Hematopoietic multipotent progenitor cell treated with erythropoietin and hydrocortisone succinate and interleukin-3 and kit ligand, for 4 days (in vitro differentiated cells): ENCODE measurements around the gene ATRN.
A peak's percentile ranks its signal among the peaks of the same experiment; 100 is the strongest.

Experiments
- DNase-seq: peaks from one replicate; pipeline ENCODE4 v3.0.0-alpha.2; 2015

The ATRN gene

DNA sequence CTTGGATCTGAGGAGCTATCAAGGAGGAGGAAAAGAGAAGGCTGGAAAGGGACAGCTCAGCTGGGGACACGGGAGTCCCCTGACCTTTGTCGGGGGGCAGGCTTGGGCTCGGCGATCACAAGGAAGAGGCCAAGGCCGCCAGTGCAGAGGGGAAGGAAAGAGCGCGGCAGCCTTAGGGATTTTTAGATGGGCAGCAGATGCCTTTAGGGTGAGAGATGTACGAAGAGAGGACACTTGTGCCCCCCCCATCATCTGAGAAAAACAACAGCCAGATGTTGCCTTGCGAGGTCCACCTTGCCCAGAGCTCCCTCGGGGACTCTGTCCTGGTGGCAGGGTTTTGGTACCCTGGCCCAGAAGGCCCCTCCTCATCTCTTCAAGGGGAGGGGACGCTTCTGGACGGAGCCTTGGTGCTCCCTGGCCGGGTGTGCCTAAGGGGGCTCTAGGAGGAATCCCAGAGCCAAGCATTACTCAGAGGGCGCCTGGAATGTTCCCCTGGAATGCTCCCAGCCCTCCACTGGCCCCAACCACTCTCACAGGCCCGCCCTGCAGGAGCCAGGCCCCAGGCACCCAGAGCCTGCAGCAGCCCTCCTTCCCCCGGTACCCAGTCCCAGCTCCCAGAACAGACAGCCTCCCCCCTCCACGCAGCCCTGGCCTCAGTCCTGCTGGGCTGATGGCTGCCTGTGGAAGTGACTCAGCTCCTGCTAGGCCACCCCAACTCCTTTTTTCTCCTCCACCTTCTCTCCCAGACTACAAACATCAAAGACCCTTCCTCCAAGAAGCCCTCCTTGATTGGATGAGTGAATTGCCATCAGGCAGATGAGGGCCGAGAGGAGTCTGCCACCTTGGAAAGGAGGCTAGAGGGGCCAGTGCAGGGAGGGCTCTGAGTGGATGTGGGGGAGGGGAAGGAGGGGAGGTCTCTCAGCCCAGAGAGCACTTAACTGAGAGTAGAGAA, 209.2 kb downstream of the ATRN start:
- no peak for DNase-seq

DNA sequence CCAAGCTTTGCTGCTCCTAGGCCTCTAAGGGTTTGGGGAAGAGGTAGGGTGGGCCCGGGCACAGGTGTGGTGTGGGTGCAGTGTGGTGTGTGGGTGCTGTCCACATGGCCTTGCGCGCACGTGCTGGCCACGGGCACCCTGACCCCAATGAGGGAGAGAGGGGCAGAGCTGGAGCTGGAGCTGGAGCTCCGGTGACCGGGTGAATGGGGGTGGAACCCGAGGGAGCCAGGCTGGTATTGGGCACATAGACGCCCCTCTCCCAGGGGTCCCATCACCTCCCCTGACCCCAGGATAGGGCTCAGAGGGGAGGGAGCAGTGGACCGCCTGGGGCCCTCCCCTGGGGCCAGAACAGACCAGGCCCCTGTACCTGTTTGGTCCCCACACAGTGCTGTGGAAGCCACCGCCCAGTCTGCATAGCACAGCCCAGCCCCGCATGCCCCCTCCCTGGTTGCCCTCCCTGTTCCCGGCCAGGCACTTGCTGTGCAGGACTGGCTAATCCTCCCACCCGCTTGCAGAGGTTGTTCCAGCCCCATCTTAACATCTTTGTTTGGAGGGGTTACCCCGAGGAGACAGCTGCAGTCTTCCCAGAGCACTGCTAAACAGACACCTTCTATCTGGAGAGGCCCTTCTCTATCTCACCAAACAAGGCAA, 210.0 kb downstream of the ATRN start:
- DNase-seq, result no peak

DNA sequence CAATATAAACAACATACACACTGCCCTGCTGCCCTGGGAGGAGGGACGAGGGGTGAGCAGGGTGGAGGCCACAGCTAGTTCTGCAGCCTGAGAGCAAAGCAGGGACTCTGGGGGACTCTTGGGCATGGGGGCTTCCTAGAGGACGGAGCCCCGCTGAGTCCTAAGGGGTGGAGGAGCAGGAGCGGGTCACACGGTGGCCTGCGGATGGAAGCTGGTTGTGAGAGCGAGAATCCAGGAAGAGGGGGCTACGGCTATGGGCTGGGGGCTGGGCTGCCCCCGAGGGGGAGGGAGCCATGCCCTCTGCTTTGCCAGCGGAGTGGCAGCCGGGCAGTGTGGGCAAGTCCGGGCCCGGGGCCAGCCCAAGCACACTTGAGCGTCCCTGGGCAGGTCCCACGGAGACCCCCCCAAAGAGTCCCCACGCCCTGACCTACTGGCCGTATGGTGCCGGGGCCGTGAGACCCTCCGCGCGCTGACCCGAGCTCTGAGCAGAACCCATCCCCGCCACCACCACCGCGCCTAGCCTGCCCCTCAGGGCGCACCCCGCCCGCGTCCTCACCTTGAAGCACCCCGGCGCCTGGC, 210.6 kb downstream of the ATRN start:
- DNase-seq, result no peak

DNA sequence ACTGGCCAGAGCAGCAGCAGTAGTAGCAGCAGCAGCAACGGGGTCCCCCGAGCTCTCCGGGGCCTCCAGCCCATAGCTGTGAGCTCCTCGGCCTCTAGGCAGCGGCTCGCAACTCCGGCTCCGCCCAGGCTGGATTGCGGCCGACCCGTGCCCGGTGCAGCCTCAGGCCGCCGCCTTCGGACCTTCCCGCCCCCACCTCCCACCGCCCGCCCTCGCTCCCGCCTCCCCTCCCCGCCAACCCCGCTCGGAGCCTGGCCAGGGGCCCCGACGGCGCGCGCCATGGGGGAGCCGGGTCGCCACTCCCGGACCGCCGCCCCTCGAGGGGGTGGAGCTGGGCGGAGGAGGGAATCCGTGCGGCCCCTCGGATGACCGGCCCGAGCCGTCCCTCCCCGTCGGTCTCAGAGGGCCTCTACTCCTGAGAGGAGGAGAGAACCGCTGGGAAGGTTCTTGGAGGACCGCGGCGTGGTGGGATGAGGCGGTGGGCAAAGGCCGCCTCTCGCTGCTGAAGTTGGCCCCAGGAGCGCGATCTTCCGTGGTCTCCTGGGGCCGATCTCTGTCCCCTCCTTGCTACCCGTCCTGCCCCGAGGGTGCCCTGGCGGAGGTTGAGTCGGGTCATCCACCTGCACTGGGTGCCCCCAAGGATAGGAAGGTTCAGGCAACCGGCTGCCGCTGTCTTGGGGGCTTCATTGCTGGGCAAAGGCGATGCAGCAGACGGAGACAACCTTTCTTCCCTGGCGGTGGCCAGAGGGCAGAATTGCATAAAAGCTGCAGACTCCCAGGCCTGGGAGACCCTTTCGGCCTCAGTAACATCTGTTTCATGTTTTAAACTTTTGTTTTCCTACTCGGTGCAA, 211.3 kb downstream of the ATRN start, which contains the start of gene ADAM33:
Gene ADAM33, minus strand, starts transcription at position 80 of the 851 bp plus-strand sequence. Its CDS starts 6 bp downstream, at position 74.
- no peak for DNase-seq

GRCh38 chr20:3685341-3685740, 214.5 kb downstream of the ATRN start:
- no peak for DNase-seq

- DNase-seq, result no peak
Measured at GRCh38 chr20:3686421-3686820, 215.6 kb downstream of the ATRN start.

GRCh38 chr20:3686867-3687321, 216.1 kb downstream of the ATRN start:
- no peak for DNase-seq

DNA sequence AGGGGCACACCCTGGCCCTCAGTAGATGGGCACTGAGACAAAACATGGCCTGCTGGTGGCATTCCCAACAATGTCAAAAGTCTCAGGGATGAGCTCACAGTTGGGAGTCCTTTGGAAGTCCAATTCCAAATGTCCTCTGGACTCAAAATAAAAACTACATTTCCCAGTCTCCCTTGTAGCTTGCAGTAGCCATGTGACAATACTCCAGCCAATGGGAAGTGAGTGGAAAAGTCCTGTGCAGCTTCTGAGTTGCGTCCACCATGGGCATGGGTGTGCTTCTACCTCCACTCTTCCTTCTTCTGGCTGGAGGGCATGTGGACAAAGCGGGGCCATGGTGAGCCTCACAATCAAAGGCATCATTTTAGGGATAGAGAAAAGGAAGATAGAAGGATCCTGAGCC, 216.8 kb downstream of the ATRN start:
- peak; percentile 35 for DNase-seq

DNA sequence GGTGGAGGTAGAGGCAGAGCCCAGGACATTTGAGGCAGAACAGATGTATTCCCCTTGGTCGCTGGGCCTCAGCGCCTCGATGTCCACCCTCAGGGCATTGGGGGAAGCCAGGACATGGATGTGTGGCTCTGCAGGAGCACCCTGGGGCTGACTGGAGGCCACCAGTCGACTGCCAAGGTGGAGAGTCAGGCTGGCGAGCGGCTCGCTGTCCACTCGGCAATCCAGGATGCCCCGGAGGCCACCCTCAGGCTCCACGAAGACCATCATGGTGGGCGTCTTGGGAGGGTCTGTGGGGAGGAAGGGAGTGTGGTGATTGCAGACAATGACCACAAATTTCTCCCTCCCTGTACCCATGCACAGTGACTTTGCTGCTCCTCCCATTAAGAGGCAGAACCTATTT, 219.2 kb downstream of the ATRN start:
- no peak for DNase-seq

- DNase-seq, result no peak
Measured at GRCh38 chr20:3690413-3690812, 219.6 kb downstream of the ATRN start.

- no peak for DNase-seq
Measured at GRCh38 chr20:3691306-3691705, 220.5 kb downstream of the ATRN start.

GRCh38 chr20:3691897-3692296, 221.1 kb downstream of the ATRN start:
- no peak for DNase-seq

GRCh38 chr20:3692706-3693294, 222.0 kb downstream of the ATRN start:
- no peak for DNase-seq

- DNase-seq, result no peak
Measured at GRCh38 chr20:3693376-3693775, 222.6 kb downstream of the ATRN start.

- no peak for DNase-seq
Measured at GRCh38 chr20:3694864-3695263, 224.0 kb downstream of the ATRN start.

- peak; percentile 46 for DNase-seq
Measured at GRCh38 chr20:3696200-3696599, 225.4 kb downstream of the ATRN start.

- no peak for DNase-seq
Measured at GRCh38 chr20:3696745-3697587, 226.1 kb downstream of the ATRN start.

DNA sequence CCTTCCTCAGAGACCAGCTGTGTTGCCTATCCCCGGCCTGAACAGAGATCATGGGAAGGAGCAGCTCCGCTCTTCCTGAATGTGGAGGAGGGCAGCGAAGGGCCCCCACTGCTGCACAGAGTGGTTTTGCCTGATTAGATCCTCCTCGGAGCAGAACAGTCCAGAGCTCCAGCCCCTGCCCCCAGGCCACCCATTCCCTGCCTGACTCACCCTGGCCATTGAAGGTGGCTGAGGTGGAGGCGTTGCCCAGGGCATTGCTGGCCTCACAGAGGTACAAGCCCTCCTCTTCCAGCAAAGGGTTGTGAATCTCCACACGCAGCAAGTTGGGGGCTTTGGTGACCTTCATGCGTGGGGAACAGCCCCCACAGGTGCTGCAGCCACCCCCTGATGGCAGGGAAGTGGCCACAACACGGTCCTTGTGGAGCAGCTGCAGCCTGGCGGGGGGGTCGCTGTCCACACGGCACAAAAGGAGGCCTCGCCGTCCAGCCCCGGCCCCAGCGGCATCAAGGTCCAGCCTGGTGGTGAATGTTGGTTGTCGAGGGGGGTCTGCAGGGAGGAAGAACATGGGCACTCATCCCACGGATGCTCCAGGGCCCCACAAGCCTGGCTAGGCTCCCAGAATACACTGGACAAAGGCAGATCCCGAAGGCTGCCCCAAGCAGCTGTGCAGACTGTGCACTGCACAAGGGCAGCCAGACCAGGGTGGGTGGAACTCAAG, 226.9 kb downstream of the ATRN start:
- DNase-seq, result no peak

GRCh38 chr20:3698591-3699001, 227.8 kb downstream of the ATRN start:
- DNase-seq, result no peak

- DNase-seq, result no peak
Measured at GRCh38 chr20:3699037-3699436, 228.2 kb downstream of the ATRN start.
